Cardiac muscle cell (in vitro differentiated cells and primary cell): Measurements from ENCODE around the gene ELFN2. TPM values are rescaled to one million over a fixed set of nuclear protein-coding genes. Genes with fewer than 3 reads are reported as not detected.
A peak's percentile ranks its signal among the peaks of the same experiment; 100 is the strongest.
"Not testable (repeated sequence)": the region's sequence is repeated elsewhere in the genome, so short reads cannot be mapped to it uniquely, and the experiment has no call there.

Experiments used
- DNase-seq, 2 donors: peaks; one replicate each; pipeline versions ENCODE4 v3.0.0 to v3.0.0-alpha.2; 2010 to 2017; ENCODE audit warnings: low read depth in 1 of 2, low spot score in 1 of 2
- H3K27ac ChIP-seq: fragments of 200-600 bp; sonication (generic); 2 replicates; pipeline ENCODE4 v1.5.1; 2016
- H3K27me3 ChIP-seq: fragments of 200-600 bp; sonication (generic); 2 replicates; pipeline ENCODE4 v1.6.0; 2016; ENCODE audit warnings: control low read depth
- H3K36me3 ChIP-seq: fragments of 200-600 bp; sonication (generic); 2 replicates; pipeline ENCODE4 v1.5.1; 2016; ENCODE audit warnings: control low read depth
- H3K4me1 ChIP-seq: fragments of 200-600 bp; sonication (generic); 2 replicates; pipeline ENCODE4 v1.8.1; 2017; ENCODE audit warnings: low read depth, mild to moderate bottlenecking, mixed run types
- H3K4me3 ChIP-seq: fragments of 200-600 bp; sonication (generic); 2 replicates; pipeline ENCODE4 v1.5.1; 2016; ENCODE audit warnings: mild to moderate bottlenecking
- H3K9me3 ChIP-seq: fragments of 200-600 bp; sonication (generic); 2 replicates; pipeline ENCODE4 v1.5.1; 2017; ENCODE audit warnings: low read depth, mild to moderate bottlenecking, control low read depth
- CTCF ChIP-seq: IDR thresholded peaks from 2 replicates; pipeline ENCODE4 v1.5.1; 2012; ENCODE audit warnings: low read depth, mild to moderate bottlenecking, low read length
- polyA plus RNA-seq: library from polyadenylated mRNA; unstranded; fragments of >200 nt; fragmentation: Nextera tagmentation; extraction: Ambion mirVana; gene quantifications from 2 replicates; pipeline ENCODE4 v1.2.1, GENCODE V29; 2016
- total RNA-seq: library from RNA; depleted of rRNA; stranded (reverse); fragments of >200 nt; gene quantifications from 2 replicates; pipeline ENCODE4 v1.2.3, GENCODE V29; 2016

ELFN2 gene
- total and polyA plus RNA-seq, 2 experiments from 2014 or later: 0.09 TPM; not detected in 1

GRCh38 chr22:37472418-37473006, 45.2 kb upstream of the ELFN2 start:
- peak; percentile 38 to 57 for DNase-seq
- Histone ChIP-seq H3K27me3 (peaks cover 2% of the 10 kb centered on the region), H3K27ac (no peak overlapping the region), H3K4me3 (no peak overlapping the region), H3K4me1 (no peaks in the 10 kb centered on the region), H3K9me3 (no peaks in the 10 kb centered on the region), H3K36me3 (no peaks in the 10 kb centered on the region)
- TF ChIP-seq CTCF: peak; percentile 66

- Histone ChIP-seq H3K4me1 (no peaks in the 10 kb centered on the region), H3K36me3 (no peaks in the 10 kb centered on the region), H3K4me3 (no peak overlapping the region), H3K27ac (no peak overlapping the region), H3K27me3 (peaks cover 2% of the 10 kb centered on the region), H3K9me3 (no peaks in the 10 kb centered on the region)
- DNase-seq: no peak
- no peak for TF ChIP-seq CTCF
Measured at GRCh38 chr22:37471727-37472417, 44.6 kb upstream of the ELFN2 start.

- no peaks in the 10 kb centered on the region for H3K4me1 ChIP-seq
- H3K27ac ChIP-seq: no peak overlapping the region
- no peaks in the 10 kb centered on the region for H3K9me3 ChIP-seq
- peaks cover 12% of the 10 kb centered on the region for H3K27me3 ChIP-seq
- H3K4me3 ChIP-seq: no peak overlapping the region
- no peak for DNase-seq
- no peaks in the 10 kb centered on the region for H3K36me3 ChIP-seq
- TF ChIP-seq CTCF: no peak
Measured at GRCh38 chr22:37470087-37470445, 42.8 kb upstream of the ELFN2 start.

DNA sequence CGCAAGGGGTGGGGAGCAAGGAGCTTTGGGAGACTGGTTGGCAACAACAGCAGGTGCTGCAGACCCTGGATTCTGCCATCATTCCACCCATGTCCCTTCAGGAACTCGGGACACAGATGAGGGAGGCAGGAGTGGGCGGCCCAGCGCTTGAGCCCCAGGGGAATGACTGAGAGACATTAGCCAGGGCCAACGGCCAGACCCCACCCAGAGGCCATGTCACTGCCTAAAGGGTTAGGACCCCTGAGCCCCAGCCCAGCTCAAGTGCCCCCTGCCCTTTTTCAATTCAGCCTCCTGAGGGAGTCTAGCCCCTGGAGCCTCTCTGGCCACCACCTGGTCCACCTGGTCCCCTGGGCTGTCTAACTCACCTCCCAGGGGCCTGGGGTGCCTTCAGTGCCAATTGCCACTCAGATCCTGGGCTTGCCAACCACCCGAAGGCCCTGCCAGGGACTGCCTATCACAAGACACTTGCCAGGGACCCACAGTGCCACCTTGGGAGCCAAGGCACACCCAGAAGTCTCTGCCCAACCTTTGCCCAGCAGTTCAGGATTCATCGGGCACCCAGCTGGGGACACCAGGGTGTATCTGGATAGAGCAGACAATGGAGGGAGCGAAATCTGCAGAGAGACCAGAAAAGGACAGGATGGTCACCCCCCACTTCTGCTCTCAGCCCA, 42.3 kb upstream of the ELFN2 start:
- Histone ChIP-seq H3K9me3 (no peaks in the 10 kb centered on the region), H3K27ac (no peak overlapping the region), H3K36me3 (no peaks in the 10 kb centered on the region), H3K27me3 (peaks cover 12% of the 10 kb centered on the region), H3K4me3 (no peak overlapping the region), H3K4me1 (no peaks in the 10 kb centered on the region)
- DNase-seq: no peak
- TF ChIP-seq CTCF: no peak

- H3K9me3 ChIP-seq, DNase-seq, H3K27me3 ChIP-seq, H3K4me1 ChIP-seq, H3K4me3 ChIP-seq, H3K36me3 ChIP-seq, H3K27ac ChIP-seq: not testable (repeated sequence)
Measured at GRCh38 chr22:37468201-37468695, 41.0 kb upstream of the ELFN2 start.
